Upper lobe of right lung (tissue), 1 donor: Measurements from ENCODE around the gene GPR149. TPM values are rescaled to one million over a fixed set of nuclear protein-coding genes. Genes with fewer than 3 reads are reported as not detected.

Experiments
- ATAC-seq: fragments of 200-7000 bp; cut with Tn5 transposase; one replicate; pipeline ENCODE4 v1.9.1; 2020; ENCODE audit warnings: mild to moderate bottlenecking, moderate library complexity
- DNase-seq: peaks from one replicate; pipeline ENCODE4 v3.0.0-alpha.2; 2020
- H3K27ac ChIP-seq: fragments of 200-600 bp; one replicate; pipeline ENCODE4 v1.8.0; 2022
- H3K27me3 ChIP-seq: fragments of 200-600 bp; one replicate; pipeline ENCODE4 v1.8.0; 2022; ENCODE audit warnings: mild to moderate bottlenecking
- H3K36me3 ChIP-seq: fragments of 200-600 bp; one replicate; pipeline ENCODE4 v1.8.0; 2022
- H3K4me1 ChIP-seq: fragments of 200-600 bp; one replicate; pipeline ENCODE4 v1.8.0; 2022
- H3K4me3 ChIP-seq: fragments of 200-600 bp; one replicate; pipeline ENCODE4 v1.8.0; 2022; ENCODE audit warnings: mild to moderate bottlenecking
- H3K9me3 ChIP-seq: fragments of 200-600 bp; one replicate; pipeline ENCODE4 v1.8.0; 2022
- intact Hi-C: fragments of 100-400 bp; cut with DNase I; formaldehyde crosslinking; loops from one replicate; pipeline ENCODE4 v1.11.0; 2022
- total RNA-seq: library from RNA; stranded (reverse); fragmentation: NEBNext Ultra II Directional; extraction: Animal tissue kit (Norgen Biotek cat#: 25700); gene quantifications from one replicate; pipeline ENCODE4 v1.2.1, GENCODE V29; 2021
- TF ChIP-seq, protein P1 (sequence below): fragments of 200-600 bp; IDR thresholded peaks from one replicate; pipeline ENCODE4 v1.8.0; 2022; ENCODE audit warnings: antibody characterized with exemption
- donor health status: DM: no; HTN: yes; CAD: no; lungs with severe emphysema.

The GPR149 gene
- total RNA-seq, 1 donor from 2014 or later, result not detected

DNA sequence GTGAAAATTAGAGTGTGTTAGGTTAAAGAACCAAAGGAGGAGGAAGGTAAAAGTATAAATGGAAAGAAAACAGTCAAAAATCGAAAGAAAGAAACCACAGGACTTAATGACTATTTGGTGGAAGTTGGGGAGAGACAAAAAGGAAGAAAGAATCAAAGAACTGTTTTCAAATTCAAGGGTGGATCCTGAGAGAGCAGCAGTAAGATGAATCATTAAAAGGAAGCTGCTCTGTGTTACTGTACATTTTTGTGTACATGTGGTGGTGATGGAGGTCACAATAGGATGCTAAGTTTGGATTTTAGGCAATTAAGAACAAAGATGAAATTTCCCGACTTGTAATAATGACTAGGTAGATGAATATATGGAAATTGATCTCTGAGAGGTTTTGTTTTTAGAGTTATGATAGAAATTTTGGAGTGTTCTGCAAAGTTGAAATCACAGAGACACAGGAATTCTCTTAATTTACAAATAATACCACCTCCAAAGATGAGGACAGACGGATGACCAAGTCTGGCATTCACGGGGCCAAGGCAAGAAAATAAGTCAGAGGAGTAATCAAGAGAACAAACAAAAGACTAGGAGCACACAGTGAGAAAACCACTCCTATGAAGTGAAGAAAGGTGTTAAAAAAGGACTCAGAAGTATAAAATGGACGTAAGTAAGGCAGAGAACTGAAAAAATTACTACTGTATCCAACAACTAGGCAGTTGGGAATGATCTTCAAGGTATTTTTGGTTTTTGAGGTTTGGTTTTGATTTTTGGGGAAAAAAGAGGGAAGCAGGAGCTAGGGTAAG is 112.8 kb downstream of the GPR149 start:
- TF ChIP-seq, protein P1, sequence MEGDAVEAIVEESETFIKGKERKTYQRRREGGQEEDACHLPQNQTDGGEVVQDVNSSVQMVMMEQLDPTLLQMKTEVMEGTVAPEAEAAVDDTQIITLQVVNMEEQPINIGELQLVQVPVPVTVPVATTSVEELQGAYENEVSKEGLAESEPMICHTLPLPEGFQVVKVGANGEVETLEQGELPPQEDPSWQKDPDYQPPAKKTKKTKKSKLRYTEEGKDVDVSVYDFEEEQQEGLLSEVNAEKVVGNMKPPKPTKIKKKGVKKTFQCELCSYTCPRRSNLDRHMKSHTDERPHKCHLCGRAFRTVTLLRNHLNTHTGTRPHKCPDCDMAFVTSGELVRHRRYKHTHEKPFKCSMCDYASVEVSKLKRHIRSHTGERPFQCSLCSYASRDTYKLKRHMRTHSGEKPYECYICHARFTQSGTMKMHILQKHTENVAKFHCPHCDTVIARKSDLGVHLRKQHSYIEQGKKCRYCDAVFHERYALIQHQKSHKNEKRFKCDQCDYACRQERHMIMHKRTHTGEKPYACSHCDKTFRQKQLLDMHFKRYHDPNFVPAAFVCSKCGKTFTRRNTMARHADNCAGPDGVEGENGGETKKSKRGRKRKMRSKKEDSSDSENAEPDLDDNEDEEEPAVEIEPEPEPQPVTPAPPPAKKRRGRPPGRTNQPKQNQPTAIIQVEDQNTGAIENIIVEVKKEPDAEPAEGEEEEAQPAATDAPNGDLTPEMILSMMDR, result no peak
- no peak overlapping the region for H3K27ac ChIP-seq
- H3K4me1 ChIP-seq, result peaks cover 31% of the 10 kb centered on the region
- no peak for ATAC-seq
- no peaks in the 10 kb centered on the region for H3K9me3 ChIP-seq
- peaks cover 36% of the 10 kb centered on the region for H3K36me3 ChIP-seq
- no peak for DNase-seq
- no peaks in the 10 kb centered on the region for H3K27me3 ChIP-seq
- intact Hi-C loops, result no loop called here
- no peak overlapping the region for H3K4me3 ChIP-seq

GRCh38 chr3:154314152-154314551 is 115.8 kb downstream of the GPR149 start:
- no peak overlapping the region for H3K27ac ChIP-seq
- H3K4me1 ChIP-seq, result peaks cover 9% of the 10 kb centered on the region
- no peaks in the 10 kb centered on the region for H3K9me3 ChIP-seq
- DNase-seq, result no peak
- TF ChIP-seq, protein P1, result no peak
- H3K27me3 ChIP-seq, result no peaks in the 10 kb centered on the region
- no peak for ATAC-seq
- intact Hi-C loops, result no loop called here
- peaks cover 56% of the 10 kb centered on the region for H3K36me3 ChIP-seq
- H3K4me3 ChIP-seq, result no peak overlapping the region

GRCh38 chr3:154310840-154311239 is 119.2 kb downstream of the GPR149 start:
- no peaks in the 10 kb centered on the region for H3K4me1 ChIP-seq
- H3K36me3 ChIP-seq, result peaks cover 72% of the 10 kb centered on the region
- no peak overlapping the region for H3K4me3 ChIP-seq
- TF ChIP-seq, protein P1, result no peak
- ATAC-seq (no peak), DNase-seq (no peak)
- H3K27me3 ChIP-seq, result no peaks in the 10 kb centered on the region
- no peak overlapping the region for H3K27ac ChIP-seq
- intact Hi-C loops, result no loop called here
- H3K9me3 ChIP-seq, result no peaks in the 10 kb centered on the region

DNA sequence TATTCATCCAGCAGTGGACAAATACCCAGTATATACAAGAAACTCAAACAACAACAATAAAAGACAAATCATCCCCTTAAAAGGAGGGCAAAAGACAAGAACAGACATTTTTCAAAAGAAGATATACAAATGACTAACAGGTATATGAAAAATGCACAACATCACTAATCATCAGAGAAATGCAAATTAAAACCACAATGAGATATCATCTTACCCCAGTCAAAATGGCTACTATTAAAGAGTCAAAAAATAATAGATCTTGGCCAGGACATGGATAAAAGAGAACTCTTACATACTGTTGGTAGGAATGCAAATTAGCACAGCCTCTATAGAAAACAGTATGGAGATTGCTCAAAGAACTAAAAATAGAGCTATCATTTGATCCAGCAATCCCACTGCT is 122.6 kb downstream of the GPR149 start:
- DNase-seq (no peak), ATAC-seq (no peak)
- H3K9me3 ChIP-seq, result no peaks in the 10 kb centered on the region
- no peaks in the 10 kb centered on the region for H3K27me3 ChIP-seq
- no peaks in the 10 kb centered on the region for H3K4me1 ChIP-seq
- no peak overlapping the region for H3K27ac ChIP-seq
- no peak overlapping the region for H3K4me3 ChIP-seq
- H3K36me3 ChIP-seq, result peaks cover 72% of the 10 kb centered on the region
- intact Hi-C loops, result no loop called here
- TF ChIP-seq, protein P1, result no peak

GRCh38 chr3:154304936-154305335 is 125.1 kb downstream of the GPR149 start:
- TF ChIP-seq, protein P1, result no peak
- no peaks in the 10 kb centered on the region for H3K9me3 ChIP-seq
- intact Hi-C loops, result no loop called here
- ATAC-seq, result no peak
- H3K36me3 ChIP-seq, result peaks cover 83% of the 10 kb centered on the region
- H3K4me1 ChIP-seq, result no peaks in the 10 kb centered on the region
- H3K27me3 ChIP-seq, result no peaks in the 10 kb centered on the region
- no peak overlapping the region for H3K4me3 ChIP-seq
- DNase-seq, result no peak
- H3K27ac ChIP-seq, result no peak overlapping the region
